ENCODE results near the gene DCAF12L2.

DNA sequence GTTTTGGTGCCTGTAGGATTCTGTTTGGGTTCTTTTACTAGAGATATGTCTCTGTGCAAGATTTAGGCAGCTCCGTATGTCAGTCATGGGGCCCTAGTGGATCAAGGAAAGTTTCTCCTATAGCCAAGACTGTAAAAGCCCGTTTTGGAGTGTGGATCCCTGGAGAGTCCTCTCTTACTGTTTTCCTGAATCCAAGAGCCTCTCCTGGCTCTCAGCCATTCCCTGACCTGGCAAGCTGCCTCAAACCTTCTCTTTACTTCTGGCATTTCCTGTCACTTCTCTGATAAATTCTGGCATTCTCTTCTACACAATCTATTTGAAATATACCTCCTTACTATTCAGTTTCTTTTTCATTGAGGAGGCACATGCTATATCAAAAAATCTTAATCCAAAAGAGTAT, 41.4 kb downstream of the DCAF12L2 start:
- TF ChIP-seq, protein P1, sequence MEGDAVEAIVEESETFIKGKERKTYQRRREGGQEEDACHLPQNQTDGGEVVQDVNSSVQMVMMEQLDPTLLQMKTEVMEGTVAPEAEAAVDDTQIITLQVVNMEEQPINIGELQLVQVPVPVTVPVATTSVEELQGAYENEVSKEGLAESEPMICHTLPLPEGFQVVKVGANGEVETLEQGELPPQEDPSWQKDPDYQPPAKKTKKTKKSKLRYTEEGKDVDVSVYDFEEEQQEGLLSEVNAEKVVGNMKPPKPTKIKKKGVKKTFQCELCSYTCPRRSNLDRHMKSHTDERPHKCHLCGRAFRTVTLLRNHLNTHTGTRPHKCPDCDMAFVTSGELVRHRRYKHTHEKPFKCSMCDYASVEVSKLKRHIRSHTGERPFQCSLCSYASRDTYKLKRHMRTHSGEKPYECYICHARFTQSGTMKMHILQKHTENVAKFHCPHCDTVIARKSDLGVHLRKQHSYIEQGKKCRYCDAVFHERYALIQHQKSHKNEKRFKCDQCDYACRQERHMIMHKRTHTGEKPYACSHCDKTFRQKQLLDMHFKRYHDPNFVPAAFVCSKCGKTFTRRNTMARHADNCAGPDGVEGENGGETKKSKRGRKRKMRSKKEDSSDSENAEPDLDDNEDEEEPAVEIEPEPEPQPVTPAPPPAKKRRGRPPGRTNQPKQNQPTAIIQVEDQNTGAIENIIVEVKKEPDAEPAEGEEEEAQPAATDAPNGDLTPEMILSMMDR (IDR thresholded peaks at IDR 0.05 in 8 of 11, conservative IDR thresholded peaks at IDR 0.05 in 3 of 11): no peak
- TF ChIP-seq POLR2A (IDR thresholded peaks at IDR 0.05) (no peak), POLR2AphosphoS5 (IDR thresholded peaks at IDR 0.05) (no peak)

Measured in spleen (tissue), 7 donors.